NCI-H146 treated with DMSO at 0.1 percent for 48 hours (cell line): ENCODE data around the gene ALOX12B.
A peak's percentile ranks its signal among the peaks of the same experiment; 100 is the strongest.
"Not testable (repeated sequence)": the region's sequence is repeated elsewhere in the genome, so short reads cannot be mapped to it uniquely, and the experiment has no call there.

Experiments used
- DNase-seq: peaks from one replicate; lab custom pipeline; 2025; ENCODE audit not compliant: unreplicated experiment; lab: John Stamatoyannopoulos, UW

Gene ALOX12B

GRCh38 chr17:8046929-8047768 is 40.4 kb downstream of the ALOX12B start:
- no peak for DNase-seq

- no peak for DNase-seq
Observed at GRCh38 chr17:8046306-8046928, 41.1 kb downstream of the ALOX12B start.

- no peak for DNase-seq
Observed at GRCh38 chr17:8044819-8045810, 42.4 kb downstream of the ALOX12B start.

GRCh38 chr17:8041979-8042378 is 45.5 kb downstream of the ALOX12B start:
- DNase-seq, result no peak

GRCh38 chr17:8041249-8041928 is 46.1 kb downstream of the ALOX12B start:
- peak; percentile 12 for DNase-seq

- DNase-seq, result no peak
Observed at GRCh38 chr17:8039611-8040168, 47.8 kb downstream of the ALOX12B start.

- DNase-seq, result no peak
Observed at GRCh38 chr17:8038954-8039610, 48.4 kb downstream of the ALOX12B start, which contains the start of gene ALOX15B. Gene ALOX15B, plus strand, starts transcription at chr17:8039059. Its CDS starts 97 bp downstream, at chr17:8039156.

GRCh38 chr17:8032442-8032841 is 55.1 kb downstream of the ALOX12B start:
- no peak for DNase-seq

GRCh38 chr17:8031950-8032349 is 55.6 kb downstream of the ALOX12B start:
- DNase-seq, result no peak

GRCh38 chr17:8031261-8031661 is 56.3 kb downstream of the ALOX12B start:
- no peak for DNase-seq

- no peak for DNase-seq
Observed at GRCh38 chr17:8029121-8029520, 58.4 kb downstream of the ALOX12B start.

- DNase-seq, result no peak
Observed at GRCh38 chr17:8025176-8025911, 62.2 kb downstream of the ALOX12B start.

GRCh38 chr17:8024161-8024560 is 63.4 kb downstream of the ALOX12B start:
- DNase-seq, result not testable (repeated sequence)
